CD14-positive monocyte (primary cell): ENCODE measurements around the gene VWA7. TPM values are rescaled to one million over a fixed set of nuclear protein-coding genes. Genes with fewer than 3 reads are reported as not detected.
A peak's percentile ranks its signal among the peaks of the same experiment; 100 is the strongest.

ENCODE experiments used
- DNase-seq, 3 donors: peaks; one replicate each; pipeline ENCODE4 v3.0.0-alpha.2; 2011 to 2022
- H2AFZ ChIP-seq: 2 replicates; pipeline ENCODE4 v1.6.0; 2012; ENCODE audit warnings: mild to moderate bottlenecking, low read depth, low read length, inconsistent platforms; ENCODE audit not compliant: insufficient read depth, poor library complexity, severe bottlenecking
- H3K27ac ChIP-seq, 2 donors: 1 replicate in 1 of 2; 2 replicates in 1 of 2; pipeline ENCODE4 v1.5.1; 2012 to 2013; ENCODE audit warnings: low read length in 2 of 2, control low read depth in 1 of 2, inconsistent platforms in 1 of 2, low read depth in 1 of 2, mild to moderate bottlenecking in 1 of 2
- H3K27me3 ChIP-seq, 2 donors: one replicate each; pipeline versions ENCODE4 v1.6.0 to v1.6.1; 2011 to 2013; ENCODE audit warnings: low read length in 2 of 2; ENCODE audit not compliant: control insufficient read depth in 2 of 2, insufficient read depth in 2 of 2
- H3K36me3 ChIP-seq, 2 donors: replicated peaks in 1 of 2; 1 replicate in 1 of 2; 2 replicates in 1 of 2; pipeline versions ENCODE4 v1.5.1 to v1.6.1; 2012 to 2013; ENCODE audit warnings: low read length in 2 of 2, control low read depth in 1 of 2, inconsistent platforms in 1 of 2, mild to moderate bottlenecking in 1 of 2; ENCODE audit not compliant: insufficient read depth in 2 of 2, control insufficient read depth in 1 of 2
- H3K4me1 ChIP-seq, 2 donors: 1 replicate in 1 of 2; 2 replicates in 1 of 2; pipeline versions ENCODE4 v1.5.1 to v1.6.1; 2012 to 2013; ENCODE audit warnings: low read length in 2 of 2, control low read depth in 1 of 2, inconsistent platforms in 1 of 2, mild to moderate bottlenecking in 1 of 2, moderate library complexity in 1 of 2; ENCODE audit not compliant: insufficient read depth in 2 of 2, control insufficient read depth in 1 of 2
- H3K4me2 ChIP-seq: replicated peaks from 2 replicates; pipeline ENCODE3; 2012; ENCODE audit warnings: low read length, moderate library complexity, mild to moderate bottlenecking; ENCODE audit not compliant: poor library complexity, severe bottlenecking; ENCODE audit errors: extremely low read depth
- H3K4me3 ChIP-seq, 3 experiments: fragments of 200-600 bp in 1 of 3; sonication (generic) in 1 of 3; replicated peaks in 1 of 3; 1 replicate in 2 of 3; 2 replicates in 1 of 3; pipeline ENCODE4 v1.5.1; 2011 to 2013; ENCODE audit warnings: low read length in 3 of 3, mild to moderate bottlenecking in 3 of 3, control low read depth in 2 of 3, low read depth in 2 of 3, inconsistent platforms in 1 of 3, moderate library complexity in 1 of 3
- H3K79me2 ChIP-seq: 2 replicates; pipeline ENCODE4 v1.6.0; 2012; ENCODE audit warnings: mild to moderate bottlenecking, control low read depth, inconsistent platforms, low read length, moderate library complexity; ENCODE audit not compliant: insufficient read depth
- H3K9ac ChIP-seq: 2 replicates; pipeline ENCODE4 v1.6.0; 2017; ENCODE audit warnings: low read length, mild to moderate bottlenecking; ENCODE audit not compliant: insufficient read depth, poor library complexity, severe bottlenecking
- H3K9me3 ChIP-seq, 2 donors: replicated peaks in 1 of 2; 1 replicate in 1 of 2; 2 replicates in 1 of 2; pipeline versions ENCODE4 v1.5.1 to v1.6.1; 2012 to 2013; ENCODE audit warnings: low read length in 2 of 2, control low read depth in 1 of 2; ENCODE audit not compliant: control insufficient read depth in 1 of 2, insufficient read depth in 1 of 2
- H4K20me1 ChIP-seq: 2 replicates; pipeline ENCODE4 v1.6.0; 2012; ENCODE audit warnings: mild to moderate bottlenecking, low read length, control low read depth, moderate library complexity; ENCODE audit not compliant: insufficient read depth
- H3K27ac Mint-ChIP-seq, 7 donors: one replicate each; pipeline ENCODE4 v1.8.0; 2020; ENCODE audit warnings: mild to moderate bottlenecking in 7 of 7, mixed read lengths in 7 of 7, moderate library complexity in 6 of 7, inconsistent platforms in 2 of 7
- H3K27me3 Mint-ChIP-seq, 3 donors: one replicate each; pipeline ENCODE4 v1.8.0; 2021 to 2022; ENCODE audit warnings: low read depth in 3 of 3, mild to moderate bottlenecking in 3 of 3, mixed read lengths in 3 of 3, moderate library complexity in 3 of 3, inconsistent platforms in 1 of 3
- H3K36me3 Mint-ChIP-seq, 2 donors: one replicate each; pipeline ENCODE4 v1.8.0; 2020; ENCODE audit warnings: mixed read lengths in 2 of 2, inconsistent platforms in 1 of 2, mild to moderate bottlenecking in 1 of 2
- H3K4me1 Mint-ChIP-seq: one replicate; pipeline ENCODE4 v1.8.0; 2020; ENCODE audit warnings: mild to moderate bottlenecking, mixed read lengths
- H3K4me3 Mint-ChIP-seq, 2 donors: one replicate each; pipeline ENCODE4 v1.8.0; 2020; ENCODE audit warnings: mild to moderate bottlenecking in 2 of 2, mixed read lengths in 2 of 2, moderate library complexity in 1 of 2
- H3K9me3 Mint-ChIP-seq, 7 donors: one replicate each; pipeline ENCODE4 v1.8.0; 2020 to 2022; ENCODE audit warnings: mixed read lengths in 7 of 7, mild to moderate bottlenecking in 6 of 7, moderate library complexity in 6 of 7, inconsistent platforms in 2 of 7
- CTCF ChIP-seq: fragments of 200-600 bp; IDR thresholded peaks from one replicate; pipeline ENCODE4 v1.8.0; 2022; ENCODE audit warnings: antibody characterized with exemption, mild to moderate bottlenecking
- WGBS: methylation state at CpG from one replicate; pipeline ENCODE4 v1.1.5; 2013; ENCODE audit warnings: missing lambda C conversion rate; ENCODE audit not compliant: insufficient coverage; 5-methylcytosine and 5-hydroxymethylcytosine counted together
- intact Hi-C, 2 donors: fragments of 100-400 bp; cut with micrococcal nuclease; formaldehyde crosslinking; loops; one replicate each; pipeline versions ENCODE4 v1.15.0 to v1.15.1; 2023
- polyA plus RNA-seq, 3 donors: library from polyadenylated mRNA; depleted of rRNA in 1 of 3; unstranded in 2 of 3; stranded (reverse) in 1 of 3; fragments of 300-500 nt in 2 of 3; fragments of >200 nt in 1 of 3; fragmentation: Illumina TruSeq in 2 of 3; gene quantifications; 1 replicate in 2 of 3; 2 replicates in 1 of 3; pipeline ENCODE4 v1.2.3, GENCODE V29; 2012 to 2021

The VWA7 gene
- polyA plus RNA-seq, 3 donors, result 0.57 TPM; not detected in 2

DNA sequence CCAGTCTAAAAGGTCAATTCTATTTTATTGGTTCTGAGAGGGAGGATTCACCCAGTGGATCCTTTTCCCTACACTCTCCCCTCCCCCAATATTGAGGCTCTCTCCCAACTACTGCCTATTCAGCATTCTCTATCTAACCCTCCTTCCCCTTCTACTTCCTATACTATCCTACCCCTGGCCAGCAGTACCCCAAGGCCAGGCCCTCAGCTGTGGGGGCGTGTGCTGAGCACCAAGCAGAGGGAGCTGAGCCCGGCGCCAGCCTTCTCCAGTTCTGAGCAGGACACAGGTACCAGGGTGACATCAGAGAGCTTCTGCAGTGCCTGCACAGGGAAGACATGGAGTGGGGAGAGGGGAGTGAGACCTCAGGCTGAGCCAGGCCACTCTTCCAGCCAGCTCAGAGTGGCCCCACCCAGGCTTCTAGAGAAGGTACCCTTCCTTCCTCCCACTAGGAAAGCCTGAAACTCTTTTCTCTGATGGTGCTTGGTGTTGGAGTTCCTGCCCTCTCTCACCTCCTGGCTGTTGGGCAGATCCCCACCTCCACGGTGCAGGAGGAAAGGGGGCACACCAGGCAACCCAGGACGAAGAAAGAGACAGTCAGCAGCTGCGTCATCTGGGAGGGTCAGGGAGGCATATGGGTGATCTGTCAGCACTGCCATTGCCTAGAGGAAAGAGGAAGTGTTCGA is 50.0 kb downstream of the VWA7 start:
- Histone ChIP-seq H3K27ac (peak overlapping the region; percentile 94 to 96), H4K20me1 (peaks cover 21% of the 10 kb centered on the region), H3K4me2 (peak overlapping the region; percentile 92), H3K36me3 (peaks cover 18% of the 10 kb centered on the region in 2 donors), H3K4me3 (peak overlapping the region in 1 of 3 experiments; percentile 87), H3K4me1 (peaks cover 55 to 68% of the 10 kb centered on the region in 2 donors), H3K9me3 (no peaks in the 10 kb centered on the region), H3K79me2 (peaks cover 36% of the 10 kb centered on the region), H3K27me3 (no peaks in the 10 kb centered on the region), H2AFZ (peak overlapping the region; percentile 60), H3K9ac (peak overlapping the region; percentile 71)
- Mint-ChIP-seq H3K9me3 (peaks cover 0 to 4% (median 0%) of the 10 kb centered on the region in 7 donors), H3K27ac (peak overlapping the region; percentile 96 to 99 (median 98)), H3K36me3 (peaks cover 48 to 49% of the 10 kb centered on the region in 2 donors), H3K27me3 (peaks cover 4 to 11% (median 10%) of the 10 kb centered on the region in 3 donors), H3K4me1 (peaks cover 66% of the 10 kb centered on the region), H3K4me3 (peak overlapping the region; percentile 68 to 70)
- intact Hi-C loops, result loop anchor here (2.0 to 10.0 kb wide), 4 partner anchors 24 to 108 kb away; partner anchors contain the start of genes ABHD16A (in 1 of the 2) and LY6G5C (in 1 of the 2)
- TF ChIP-seq CTCF, result no peak
- peak; percentile 87 to 94 (median 93) for DNase-seq
- 62% methylated on average over 4 of the region's 7 CpGs for WGBS

DNA sequence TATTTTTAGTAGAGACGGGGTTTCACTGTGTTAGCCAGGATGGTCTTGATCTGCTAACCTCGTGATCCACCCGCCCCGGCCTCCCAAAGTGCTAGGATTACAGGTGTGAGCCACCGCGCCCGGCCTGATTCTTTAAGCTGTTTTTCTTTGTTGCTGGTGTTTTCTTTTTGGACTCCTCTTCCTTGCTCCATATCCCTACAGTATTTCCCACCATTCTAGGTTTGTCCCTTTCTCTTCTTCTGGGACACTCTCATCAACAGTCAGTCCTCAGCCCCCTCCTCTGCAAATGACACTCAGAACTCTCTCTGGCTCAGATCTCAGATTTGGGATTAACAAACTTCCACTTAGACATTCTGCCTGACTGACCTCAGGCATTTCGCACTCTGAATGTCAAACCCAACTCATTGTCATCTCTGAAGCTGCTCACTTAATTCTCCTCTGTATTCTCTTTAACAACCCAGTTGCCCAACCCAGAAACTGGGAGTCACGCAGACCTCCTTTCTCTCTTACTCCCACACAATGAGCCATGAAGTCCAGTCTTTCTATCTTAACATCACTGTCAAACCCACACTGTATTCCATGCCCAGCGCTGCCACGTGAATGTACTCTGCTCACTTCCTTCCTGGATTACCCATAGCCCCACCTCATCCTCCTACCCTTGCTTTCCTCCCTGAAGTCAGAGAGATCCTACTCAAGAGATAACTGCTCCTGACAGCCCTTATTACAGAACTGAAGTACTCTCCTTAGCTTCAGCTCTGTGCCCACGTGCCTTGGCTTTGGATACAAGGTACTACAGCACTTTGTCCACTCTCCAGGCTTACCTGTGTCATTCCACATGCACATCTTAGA is 51.4 kb downstream of the VWA7 start:
- peaks cover 33 to 36% of the 10 kb centered on the region in 2 donors for H3K36me3 Mint-ChIP-seq
- H2AFZ ChIP-seq, result no peak overlapping the region
- H3K27ac ChIP-seq, result peak overlapping the region in 1 of 2 donors; percentile 96
- peak overlapping the region in 1 of 3 experiments; percentile 87 for H3K4me3 ChIP-seq
- TF ChIP-seq CTCF, result no peak
- peak overlapping the region; percentile 76 to 99 (median 98) for H3K27ac Mint-ChIP-seq
- H3K27me3 Mint-ChIP-seq, result peaks cover 5 to 18% (median 13%) of the 10 kb centered on the region in 3 donors
- H3K9ac ChIP-seq, result peak overlapping the region; percentile 5
- DNase-seq, result peak; percentile 28 to 48 (median 36)
- no peaks in the 10 kb centered on the region for H3K27me3 ChIP-seq
- H3K9me3 Mint-ChIP-seq, result peaks cover 0 to 4% (median 0%) of the 10 kb centered on the region in 7 donors
- peak overlapping the region; percentile 11 to 35 for H3K4me3 Mint-ChIP-seq
- no peaks in the 10 kb centered on the region for H3K9me3 ChIP-seq
- H3K4me1 ChIP-seq, result peaks cover 48 to 53% of the 10 kb centered on the region in 2 donors
- peaks cover 24% of the 10 kb centered on the region for H3K79me2 ChIP-seq
- peaks cover 4 to 6% of the 10 kb centered on the region in 2 donors for H3K36me3 ChIP-seq
- H3K4me2 ChIP-seq, result peak overlapping the region; percentile 17
- peaks cover 55% of the 10 kb centered on the region for H3K4me1 Mint-ChIP-seq
- peaks cover 7% of the 10 kb centered on the region for H4K20me1 ChIP-seq
- intact Hi-C loops, result loop anchor here (2.0 to 10.0 kb wide), 4 partner anchors 23 to 109 kb away; partner anchors contain the start of genes ABHD16A (in 1 of the 2) and LY6G5C (in 1 of the 2)
- WGBS, result 63% methylated on average over 9 of the region's 12 CpGs
